Mesendoderm (in vitro differentiated cells): ENCODE measurements around the gene FN3KRP.

Source experiments
- DNase-seq: peaks from one replicate; pipeline ENCODE4 v3.0.0; 2013
- H2AK5ac ChIP-seq: 2 replicates; pipeline ENCODE4 v1.6.1; 2013; ENCODE audit warnings: low read length, inconsistent platforms
- H2BK120ac ChIP-seq: 2 replicates; pipeline ENCODE4 v1.6.1; 2013; ENCODE audit warnings: low read depth, mild to moderate bottlenecking, low read length, moderate library complexity, mixed read lengths
- H2BK15ac ChIP-seq: replicated peaks from 2 replicates; pipeline ENCODE4 v1.6.1; 2013; ENCODE audit warnings: low read depth, mild to moderate bottlenecking, moderate library complexity
- H2BK5ac ChIP-seq: 2 replicates; pipeline ENCODE4 v1.6.1; 2013; ENCODE audit warnings: low read length, inconsistent platforms
- H3K18ac ChIP-seq: 2 replicates; pipeline ENCODE4 v1.6.1; 2013; ENCODE audit warnings: mild to moderate bottlenecking, low read length, mixed read lengths
- H3K23ac ChIP-seq: one replicate; pipeline ENCODE4 v1.6.1; 2013; ENCODE audit warnings: low read length
- H3K27ac ChIP-seq: 2 replicates; pipeline ENCODE4 v1.5.1; 2013; ENCODE audit warnings: low read depth, mild to moderate bottlenecking, inconsistent platforms, low read length, moderate library complexity
- H3K27me3 ChIP-seq: 2 replicates; pipeline ENCODE4 v1.6.1; 2013; ENCODE audit warnings: low read length, control low read depth, mild to moderate bottlenecking, inconsistent platforms; ENCODE audit not compliant: insufficient read depth, poor library complexity
- H3K36me3 ChIP-seq: 2 replicates; pipeline ENCODE4 v1.6.1; 2013; ENCODE audit warnings: low read length, inconsistent platforms; ENCODE audit not compliant: control insufficient read depth, insufficient read depth
- H3K4ac ChIP-seq: one replicate; pipeline ENCODE4 v1.6.1; 2013; ENCODE audit warnings: low read depth, mild to moderate bottlenecking, low read length, moderate library complexity
- H3K4me1 ChIP-seq: 2 replicates; pipeline ENCODE4 v1.6.1; 2013; ENCODE audit warnings: low read depth, low read length, inconsistent platforms; ENCODE audit not compliant: control insufficient read depth
- H3K4me2 ChIP-seq: 2 replicates; pipeline ENCODE4 v1.6.1; 2013; ENCODE audit warnings: low read length
- H3K4me3 ChIP-seq: 2 replicates; pipeline ENCODE4 v1.5.1; 2013; ENCODE audit warnings: mild to moderate bottlenecking, low read length
- H3K56ac ChIP-seq: one replicate; pipeline ENCODE4 v1.6.1; 2013; ENCODE audit warnings: low read length
- H3K79me1 ChIP-seq: 2 replicates; pipeline ENCODE4 v1.6.1; 2013; ENCODE audit warnings: low read length, inconsistent platforms
- H3K79me2 ChIP-seq: 2 replicates; pipeline ENCODE4 v1.6.1; 2013; ENCODE audit warnings: mild to moderate bottlenecking, low read length; ENCODE audit not compliant: control insufficient read depth, insufficient read depth
- H3K9ac ChIP-seq: 2 replicates; pipeline ENCODE4 v1.6.1; 2013; ENCODE audit warnings: low read length, inconsistent platforms
- H4K5ac ChIP-seq: one replicate; pipeline ENCODE4 v1.6.1; 2013; ENCODE audit warnings: low read length
- H4K8ac ChIP-seq: one replicate; pipeline ENCODE4 v1.6.1; 2013; ENCODE audit warnings: low read depth, mild to moderate bottlenecking, control low read depth, low read length, moderate library complexity
- WGBS: extraction: QIAGEN DNeasy Blood & Tissue Kit; methylation state at CpG from one replicate; pipeline ENCODE4 v1.1.7; 2013; ENCODE audit warnings: low lambda C conversion rate, missing lambda C conversion rate; ENCODE audit not compliant: insufficient coverage; ENCODE audit errors: extremely low coverage; 5-methylcytosine and 5-hydroxymethylcytosine counted together

FN3KRP gene

DNA sequence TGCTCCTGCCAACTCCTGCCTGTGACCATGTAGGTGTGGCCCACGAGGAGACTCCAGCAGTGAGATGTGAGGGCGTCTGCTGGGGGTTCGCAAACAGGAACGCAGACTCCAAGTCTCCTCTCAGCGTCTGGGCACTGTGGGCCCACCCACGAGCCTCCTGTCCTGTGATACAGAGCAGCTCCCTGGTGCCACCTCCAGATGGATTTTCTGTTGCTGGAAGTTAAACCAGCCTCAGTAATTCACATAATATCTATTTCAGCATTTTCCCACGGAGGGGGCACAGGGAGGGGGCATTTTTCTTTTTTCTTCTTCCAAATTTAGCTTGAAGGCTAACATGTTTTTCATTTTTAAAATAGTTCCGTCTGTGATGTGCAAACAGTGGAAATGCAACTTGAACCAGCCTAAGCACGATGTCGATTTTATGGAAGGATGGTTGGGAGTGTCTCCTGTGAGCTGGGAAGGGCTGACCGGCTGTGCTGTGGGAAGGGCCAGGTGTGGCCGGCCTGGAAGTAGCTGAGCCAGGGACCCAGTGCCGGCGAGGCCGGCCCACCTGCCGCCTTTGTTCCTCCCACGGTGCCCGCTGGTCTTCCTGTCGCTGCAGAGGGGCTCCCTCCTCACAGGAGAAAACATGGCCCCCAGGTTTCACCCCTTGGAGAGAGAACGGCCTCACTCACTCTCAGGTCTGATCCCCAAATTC is 14.1 kb upstream of the FN3KRP start:
- H3K27ac ChIP-seq = no peak overlapping the region
- no peaks in the 10 kb centered on the region for H3K79me2 ChIP-seq
- H3K4me1 ChIP-seq = no peaks in the 10 kb centered on the region
- no peak overlapping the region for H3K4ac ChIP-seq
- H2BK5ac ChIP-seq = no peak overlapping the region
- H3K27me3 ChIP-seq = peaks cover 7% of the 10 kb centered on the region
- no peak overlapping the region for H2BK15ac ChIP-seq
- H2AK5ac ChIP-seq = no peak overlapping the region
- H3K23ac ChIP-seq = no peak overlapping the region
- no peaks in the 10 kb centered on the region for H3K79me1 ChIP-seq
- H3K36me3 ChIP-seq = no peaks in the 10 kb centered on the region
- no peak overlapping the region for H3K9ac ChIP-seq
- WGBS = no CpG with 5 or more reads among the region's 20 CpGs
- no peak overlapping the region for H3K4me2 ChIP-seq
- no peak overlapping the region for H3K18ac ChIP-seq
- H3K56ac ChIP-seq = no peak overlapping the region
- no peak overlapping the region for H3K4me3 ChIP-seq
- no peak overlapping the region for H4K5ac ChIP-seq
- DNase-seq = no peak
- H4K8ac ChIP-seq = no peak overlapping the region
- no peak overlapping the region for H2BK120ac ChIP-seq

DNA sequence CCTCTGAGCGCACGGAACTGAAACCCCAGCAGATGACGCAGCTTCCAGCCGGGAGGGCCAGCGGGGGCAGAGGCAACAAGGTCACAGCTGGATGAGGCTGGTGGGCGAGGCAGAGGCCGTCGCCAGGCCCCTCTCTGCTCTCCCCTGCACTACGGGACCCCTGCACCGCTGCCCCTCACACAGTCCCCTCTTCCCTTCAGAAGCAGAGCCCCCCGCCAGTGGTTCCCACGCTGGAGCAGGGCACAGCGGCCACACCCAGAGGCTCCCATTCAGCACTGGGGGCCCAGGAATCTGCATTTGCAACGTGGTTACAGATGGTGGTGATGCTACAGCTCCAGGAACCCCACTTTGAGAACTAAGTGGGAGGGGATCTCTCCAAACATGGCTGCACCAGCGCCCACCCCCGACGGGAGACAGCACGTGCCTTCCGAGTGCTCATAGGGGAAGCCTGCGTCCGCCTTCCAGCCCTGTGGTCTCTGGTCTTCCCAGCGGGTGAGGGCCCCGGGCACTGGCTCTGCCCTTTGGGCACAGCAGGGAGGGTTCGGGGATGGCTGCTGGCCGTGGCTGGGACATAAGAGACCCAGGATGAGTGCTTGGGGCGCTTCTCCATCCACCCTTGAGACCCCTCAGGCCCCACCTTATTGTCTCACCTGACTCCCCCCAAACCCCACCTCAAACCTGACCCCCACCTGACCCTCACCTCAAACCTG is 13.3 kb upstream of the FN3KRP start:
- Histone ChIP-seq H3K27ac (no peak overlapping the region), H3K4me3 (no peak overlapping the region), H3K23ac (no peak overlapping the region), H3K18ac (no peak overlapping the region), H2BK120ac (no peak overlapping the region), H3K4me1 (no peaks in the 10 kb centered on the region), H3K79me2 (no peaks in the 10 kb centered on the region), H3K9ac (no peak overlapping the region), H4K5ac (no peak overlapping the region), H3K4me2 (no peak overlapping the region), H3K4ac (no peak overlapping the region), H3K79me1 (no peaks in the 10 kb centered on the region), H3K56ac (no peak overlapping the region), H3K36me3 (no peaks in the 10 kb centered on the region), H3K27me3 (no peaks in the 10 kb centered on the region), H2BK15ac (no peak overlapping the region), H2AK5ac (no peak overlapping the region), H2BK5ac (no peak overlapping the region), H4K8ac (no peak overlapping the region)
- no CpG with 5 or more reads among the region's 26 CpGs for WGBS
- DNase-seq = no peak

DNA sequence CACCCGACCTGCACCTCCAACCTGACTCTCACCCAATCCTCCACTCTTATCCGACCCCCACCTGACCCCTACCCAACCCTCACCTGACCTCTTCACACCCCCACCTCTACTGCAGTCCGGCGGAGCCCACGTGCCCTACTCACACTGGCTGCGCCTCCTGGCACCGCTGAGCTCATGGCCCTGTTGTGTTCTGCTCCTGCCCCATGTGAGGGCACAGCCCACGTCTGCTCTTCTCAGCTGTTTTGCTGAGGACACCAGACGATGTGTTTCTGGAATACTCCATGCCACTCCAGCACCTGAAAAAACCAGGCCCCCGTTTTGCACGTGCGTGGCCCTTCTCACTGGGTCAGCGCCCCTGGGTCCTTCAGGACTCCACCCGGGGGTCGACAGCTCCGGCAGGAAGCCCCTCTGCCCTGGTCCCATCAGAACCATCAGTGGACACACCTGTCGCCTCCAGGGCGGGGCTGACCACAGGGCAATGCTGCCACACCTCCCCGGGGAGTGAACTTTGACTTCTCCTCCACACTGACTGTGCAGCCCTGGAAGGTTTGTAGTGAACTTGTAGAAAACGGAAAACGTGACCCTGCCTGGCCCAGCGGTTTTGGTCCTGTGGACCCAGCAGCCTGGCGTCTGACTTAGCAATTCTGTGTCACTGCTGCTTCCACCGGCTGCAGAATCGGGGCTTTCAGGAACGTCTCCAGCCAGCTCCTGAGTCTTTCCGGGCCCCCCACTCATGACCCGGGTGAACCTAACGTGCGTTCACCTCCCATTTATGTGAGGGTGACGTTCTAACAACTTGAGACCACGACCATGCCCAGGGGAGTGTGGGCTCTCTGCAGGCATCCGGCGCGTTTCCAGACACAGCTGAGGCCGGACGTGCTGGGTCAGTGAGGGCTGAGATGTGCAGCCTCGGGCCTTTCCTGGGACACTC is 12.3 kb upstream of the FN3KRP start:
- H3K4me3 ChIP-seq = no peak overlapping the region
- H2BK5ac ChIP-seq = no peak overlapping the region
- H2AK5ac ChIP-seq = no peak overlapping the region
- H2BK120ac ChIP-seq = no peak overlapping the region
- no peak overlapping the region for H2BK15ac ChIP-seq
- H3K36me3 ChIP-seq = no peaks in the 10 kb centered on the region
- H3K18ac ChIP-seq = no peak overlapping the region
- no peak overlapping the region for H3K23ac ChIP-seq
- no peak overlapping the region for H3K9ac ChIP-seq
- no peak overlapping the region for H4K5ac ChIP-seq
- no peaks in the 10 kb centered on the region for H3K79me1 ChIP-seq
- H3K27me3 ChIP-seq = no peaks in the 10 kb centered on the region
- no CpG with 5 or more reads among the region's 38 CpGs for whole genome bisulfite sequencing
- no peak overlapping the region for H3K56ac ChIP-seq
- no peak overlapping the region for H4K8ac ChIP-seq
- H3K4me1 ChIP-seq = no peaks in the 10 kb centered on the region
- no peak for DNase-seq
- H3K4ac ChIP-seq = no peak overlapping the region
- no peak overlapping the region for H3K4me2 ChIP-seq
- H3K27ac ChIP-seq = no peak overlapping the region
- no peaks in the 10 kb centered on the region for H3K79me2 ChIP-seq

DNA sequence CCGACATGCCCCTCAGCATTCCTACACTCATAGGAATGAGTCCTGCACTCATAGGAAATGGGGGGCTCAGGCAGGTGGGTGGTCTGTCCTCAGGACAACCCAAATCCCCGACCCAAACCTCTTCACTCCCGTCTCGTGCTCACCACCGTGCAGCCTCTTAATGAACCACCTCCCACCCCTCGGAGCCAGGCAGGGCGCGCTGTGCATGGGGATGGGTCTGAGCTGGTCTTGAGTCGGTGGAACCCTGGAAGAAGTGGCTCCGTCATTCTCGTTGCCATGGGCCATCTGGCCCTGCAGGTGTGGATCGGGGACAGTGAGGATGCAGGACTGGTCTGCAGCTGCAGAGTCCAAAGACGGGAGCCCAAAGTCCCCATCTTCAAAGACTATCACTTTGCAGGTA is 11.6 kb upstream of the FN3KRP start:
- Histone ChIP-seq H3K36me3 (no peaks in the 10 kb centered on the region), H3K18ac (no peak overlapping the region), H3K56ac (no peak overlapping the region), H3K23ac (no peak overlapping the region), H4K8ac (no peak overlapping the region), H2BK5ac (no peak overlapping the region), H3K27ac (no peak overlapping the region), H2BK15ac (no peak overlapping the region), H2AK5ac (no peak overlapping the region), H3K9ac (no peak overlapping the region), H3K4ac (no peak overlapping the region), H3K27me3 (no peaks in the 10 kb centered on the region), H3K4me3 (no peak overlapping the region), H4K5ac (no peak overlapping the region), H2BK120ac (no peak overlapping the region), H3K4me1 (no peaks in the 10 kb centered on the region), H3K79me1 (no peaks in the 10 kb centered on the region), H3K79me2 (no peaks in the 10 kb centered on the region), H3K4me2 (no peak overlapping the region)
- WGBS = no CpG with 5 or more reads among the region's 13 CpGs
- DNase-seq = no peak

DNA sequence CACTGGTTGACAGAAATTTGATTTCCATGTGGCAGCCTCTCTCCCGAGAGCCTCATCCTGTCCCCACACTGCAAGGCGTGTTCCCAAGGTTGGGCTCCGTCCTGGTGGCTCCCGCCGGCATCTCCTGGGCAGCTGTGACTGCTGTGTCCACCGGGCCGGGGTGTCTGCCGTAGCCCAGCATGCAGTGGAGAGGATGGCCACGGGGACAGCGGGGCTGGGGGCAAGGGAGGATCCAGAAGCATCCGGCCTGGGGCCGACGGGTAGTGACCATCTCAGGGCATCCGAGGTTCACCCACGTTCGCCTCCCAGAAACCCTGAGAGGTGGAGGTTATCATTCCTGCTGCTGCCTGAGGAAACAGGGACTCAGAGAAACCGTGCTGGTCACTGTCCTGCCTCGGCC is 10.8 kb upstream of the FN3KRP start:
- Histone ChIP-seq H3K79me2 (no peaks in the 10 kb centered on the region), H3K4ac (no peak overlapping the region)

More for the DNA sequence above, 10.8 kb upstream of the FN3KRP start:
- Histone ChIP-seq H4K5ac (no peak overlapping the region), H3K18ac (no peak overlapping the region), H3K56ac (no peak overlapping the region), H3K4me1 (no peaks in the 10 kb centered on the region), H2BK120ac (no peak overlapping the region), H4K8ac (no peak overlapping the region), H3K36me3 (no peaks in the 10 kb centered on the region), H2AK5ac (no peak overlapping the region), H3K4me2 (no peak overlapping the region), H3K79me1 (no peaks in the 10 kb centered on the region), H3K27ac (no peak overlapping the region), H3K4me3 (no peak overlapping the region), H2BK15ac (no peak overlapping the region), H3K9ac (no peak overlapping the region), H3K27me3 (no peaks in the 10 kb centered on the region), H3K23ac (no peak overlapping the region), H2BK5ac (no peak overlapping the region)
- DNase-seq = no peak
- no CpG with 5 or more reads among the region's 18 CpGs for WGBS
